ELF-1 (cell line): Measurements from ENCODE around the gene NEU3.
"Not testable (repeated sequence)": the region's sequence is repeated elsewhere in the genome, so short reads cannot be mapped to it uniquely, and the experiment has no call there.

Experiments used
- DNase-seq: peaks from one replicate; pipeline ENCODE4 v3.0.0-alpha.2; 2016; ENCODE audit warnings: low read depth, low spot score

Gene NEU3

GRCh38 chr11:75029836-75030631, 41.3 kb downstream of the NEU3 start:
- no peak for DNase-seq

- peak; percentile 14 for DNase-seq
These were observed 42.6 kb downstream of the NEU3 start for GRCh38 chr11:75031224-75031753.

- peak; percentile 83 for DNase-seq
These were observed 43.2 kb downstream of the NEU3 start for GRCh38 chr11:75031771-75032549.

GRCh38 chr11:75032550-75032935, 43.8 kb downstream of the NEU3 start:
- no peak for DNase-seq

- DNase-seq, result no peak
These were observed 45.2 kb downstream of the NEU3 start for GRCh38 chr11:75033916-75034315.

- no peak for DNase-seq
These were observed 46.5 kb downstream of the NEU3 start for GRCh38 chr11:75035256-75035655.

- peak; percentile 66 for DNase-seq
These were observed 47.3 kb downstream of the NEU3 start for GRCh38 chr11:75035911-75036565.

GRCh38 chr11:75040167-75040770, 51.5 kb downstream of the NEU3 start:
- DNase-seq, result peak; percentile 6

GRCh38 chr11:75041263-75041662, 52.5 kb downstream of the NEU3 start:
- DNase-seq, result no peak

GRCh38 chr11:75041821-75042220, 53.1 kb downstream of the NEU3 start:
- DNase-seq, result not testable (repeated sequence)

GRCh38 chr11:75044381-75045170, 55.8 kb downstream of the NEU3 start:
- peak; percentile 51 for DNase-seq

GRCh38 chr11:75046668-75047067, 57.9 kb downstream of the NEU3 start:
- not testable (repeated sequence) for DNase-seq

GRCh38 chr11:75047191-75047590, 58.5 kb downstream of the NEU3 start:
- no peak for DNase-seq

- DNase-seq, result not testable (repeated sequence)
These were observed 61.0 kb downstream of the NEU3 start for GRCh38 chr11:75049501-75050266.

- no peak for DNase-seq
These were observed 61.8 kb downstream of the NEU3 start for GRCh38 chr11:75050516-75050915.

- DNase-seq, result no peak
These were observed 62.3 kb downstream of the NEU3 start for GRCh38 chr11:75051043-75051442.

- no peak for DNase-seq
These were observed 63.7 kb downstream of the NEU3 start for GRCh38 chr11:75052457-75052856.

GRCh38 chr11:75055511-75055910, 66.8 kb downstream of the NEU3 start:
- DNase-seq, result no peak

- DNase-seq, result no peak
These were observed 68.1 kb downstream of the NEU3 start for GRCh38 chr11:75056814-75057213.

- DNase-seq, result no peak
These were observed 70.6 kb downstream of the NEU3 start for GRCh38 chr11:75059299-75059698.
